ENCODE measurements around the gene MRPS7. TPM values are rescaled to one million over a fixed set of nuclear protein-coding genes. Genes with fewer than 3 reads are reported as not detected.

MRPS7 gene
- total RNA-seq, 1 experiment from 2014 or later: 125 TPM

DNA sequence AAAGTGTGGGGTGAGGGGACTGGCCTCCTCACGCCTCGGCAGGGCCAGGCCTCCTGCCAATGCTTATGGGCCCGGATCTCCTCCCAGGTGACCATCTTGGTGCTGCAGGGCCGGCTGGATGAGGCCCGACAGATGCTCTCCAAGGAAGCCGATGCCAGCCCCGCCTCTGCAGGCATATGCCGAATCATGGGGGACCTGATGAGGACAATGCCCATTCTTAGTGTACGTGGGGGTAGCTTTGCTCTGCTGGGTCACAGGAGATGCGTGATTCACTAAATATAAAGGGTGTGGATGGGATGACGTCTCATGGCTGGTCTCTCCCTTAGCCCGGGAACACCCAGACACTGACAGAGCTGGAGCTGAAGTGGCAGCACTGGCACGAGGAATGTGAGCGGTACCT, 36.7 kb upstream of the MRPS7 start:
- Mint-ChIP-seq H3K27me3 (ENCODE audit: insufficient read depth, unreplicated experiment) (no peaks in the 10 kb centered on the region), H3K4me3 (ENCODE audit: unreplicated experiment) (no peak overlapping the region), H3K36me3 (ENCODE audit: insufficient read depth, unreplicated experiment) (peaks cover 80% of the 10 kb centered on the region), H3K9me3 (ENCODE audit: unreplicated experiment) (no peaks in the 10 kb centered on the region), H3K4me1 (ENCODE audit: low read depth, unreplicated experiment) (no peaks in the 10 kb centered on the region), H3K27ac (ENCODE audit: unreplicated experiment) (no peak overlapping the region)
- ChIA-PET CTCF (no interaction called here), POLR2A (interaction anchor here (0.6 kb wide), 1 partner anchor 235 kb away, joined by 4 read pairs; no protein-coding TSS in a partner anchor)
- TF ChIP-seq, protein P1, sequence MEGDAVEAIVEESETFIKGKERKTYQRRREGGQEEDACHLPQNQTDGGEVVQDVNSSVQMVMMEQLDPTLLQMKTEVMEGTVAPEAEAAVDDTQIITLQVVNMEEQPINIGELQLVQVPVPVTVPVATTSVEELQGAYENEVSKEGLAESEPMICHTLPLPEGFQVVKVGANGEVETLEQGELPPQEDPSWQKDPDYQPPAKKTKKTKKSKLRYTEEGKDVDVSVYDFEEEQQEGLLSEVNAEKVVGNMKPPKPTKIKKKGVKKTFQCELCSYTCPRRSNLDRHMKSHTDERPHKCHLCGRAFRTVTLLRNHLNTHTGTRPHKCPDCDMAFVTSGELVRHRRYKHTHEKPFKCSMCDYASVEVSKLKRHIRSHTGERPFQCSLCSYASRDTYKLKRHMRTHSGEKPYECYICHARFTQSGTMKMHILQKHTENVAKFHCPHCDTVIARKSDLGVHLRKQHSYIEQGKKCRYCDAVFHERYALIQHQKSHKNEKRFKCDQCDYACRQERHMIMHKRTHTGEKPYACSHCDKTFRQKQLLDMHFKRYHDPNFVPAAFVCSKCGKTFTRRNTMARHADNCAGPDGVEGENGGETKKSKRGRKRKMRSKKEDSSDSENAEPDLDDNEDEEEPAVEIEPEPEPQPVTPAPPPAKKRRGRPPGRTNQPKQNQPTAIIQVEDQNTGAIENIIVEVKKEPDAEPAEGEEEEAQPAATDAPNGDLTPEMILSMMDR (IDR thresholded peaks at IDR 0.05; ENCODE audit: insufficient read depth in 1 of 2, low read depth in 1 of 2, low read length in 1 of 2, severe bottlenecking in 1 of 2, unreplicated experiment in 1 of 2): no peak
- no TSS peak for BruUV-seq (replicated peaks)
- H3K4me3 ChIP-seq (ENCODE audit: low read depth, low read length): no peak overlapping the region
- no peaks in the 10 kb centered on the region for H3K4me1 ChIP-seq
- DNase-seq: no peak
- no peaks in the 10 kb centered on the region for H3K27me3 ChIP-seq (replicated peaks; ENCODE audit: control insufficient read depth, insufficient read depth, low read length)
- H3K36me3 ChIP-seq (ENCODE audit: control insufficient read depth, insufficient read depth, low read length): peaks cover 2% of the 10 kb centered on the region; the same call in 1 of the 2 replicates
- no peaks in the 10 kb centered on the region for H3K9me3 ChIP-seq
- intact Hi-C loops (cut with micrococcal nuclease; ENCODE audit: unreplicated experiment): no loop called here

DNA sequence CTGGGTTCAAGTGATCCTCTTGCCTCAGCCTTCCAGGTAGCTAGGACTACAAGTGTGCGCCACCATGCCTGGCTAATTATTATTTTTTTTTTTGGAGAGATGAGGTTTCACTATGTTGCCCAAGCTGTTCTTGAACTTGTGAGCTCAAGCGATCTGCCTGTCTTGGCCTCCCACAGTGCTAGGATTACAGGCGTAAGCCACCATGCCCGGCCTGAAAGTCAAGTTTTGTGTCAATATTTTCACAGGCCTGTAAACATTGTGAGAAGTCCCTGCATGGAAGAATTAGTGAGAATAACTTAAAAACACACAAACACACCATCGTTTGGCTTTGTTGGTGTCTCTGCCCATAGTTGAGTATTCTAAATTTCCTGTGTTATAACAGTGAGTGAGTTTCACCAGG, 34.0 kb upstream of the MRPS7 start:
- TF ChIP-seq, protein P1 (IDR thresholded peaks at IDR 0.05; ENCODE audit: insufficient read depth in 1 of 2, low read depth in 1 of 2, low read length in 1 of 2, severe bottlenecking in 1 of 2, unreplicated experiment in 1 of 2): no peak
- Histone ChIP-seq H3K4me1 (no peaks in the 10 kb centered on the region), H3K36me3 (ENCODE audit: control insufficient read depth, insufficient read depth, low read length) (peaks cover 5% of the 10 kb centered on the region), H3K9me3 (no peaks in the 10 kb centered on the region), H3K27me3 (replicated peaks; ENCODE audit: control insufficient read depth, insufficient read depth, low read length) (no peaks in the 10 kb centered on the region), H3K4me3 (ENCODE audit: low read depth, low read length) (no peak overlapping the region)
- Mint-ChIP-seq H3K27me3 (ENCODE audit: insufficient read depth, unreplicated experiment) (no peaks in the 10 kb centered on the region), H3K9me3 (ENCODE audit: unreplicated experiment) (no peaks in the 10 kb centered on the region), H3K27ac (ENCODE audit: unreplicated experiment) (no peak overlapping the region), H3K4me1 (ENCODE audit: low read depth, unreplicated experiment) (no peaks in the 10 kb centered on the region), H3K36me3 (ENCODE audit: insufficient read depth, unreplicated experiment) (peaks cover 80% of the 10 kb centered on the region), H3K4me3 (ENCODE audit: unreplicated experiment) (no peak overlapping the region)
- no TSS peak for BruUV-seq (replicated peaks)
- CTCF ChIA-PET: interaction anchor here (0.6 kb wide), 1 partner anchor 12 kb away, joined by 3 read pairs; no protein-coding TSS in a partner anchor
- intact Hi-C loops (cut with micrococcal nuclease; ENCODE audit: unreplicated experiment): no loop called here
- DNase-seq: no peak
- POLR2A ChIA-PET: no interaction called here

DNA sequence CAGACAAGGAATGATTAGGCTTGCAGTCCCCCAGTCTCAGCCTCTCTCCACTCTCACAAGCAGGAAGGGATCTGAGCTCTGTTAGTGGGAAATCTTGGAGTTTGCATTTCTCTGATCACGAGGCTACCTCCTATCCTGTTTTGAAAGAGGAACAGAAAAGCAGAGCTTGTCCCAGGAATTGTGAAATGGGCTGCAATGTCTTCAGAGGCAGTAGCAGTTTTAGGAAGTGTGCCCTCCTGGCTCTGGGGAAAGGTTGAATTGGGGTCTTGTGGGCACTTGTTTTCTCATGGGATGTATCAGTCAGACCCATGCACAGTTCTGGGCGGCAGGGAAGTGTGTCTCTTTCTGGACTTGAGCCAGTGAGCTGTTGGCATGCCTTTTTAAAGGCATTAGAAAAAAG, 33.4 kb upstream of the MRPS7 start:
- DNase-seq: no peak
- H3K4me3 Mint-ChIP-seq (ENCODE audit: unreplicated experiment): no peak overlapping the region
- Histone ChIP-seq H3K4me3 (ENCODE audit: low read depth, low read length) (no peak overlapping the region), H3K4me1 (no peaks in the 10 kb centered on the region), H3K9me3 (no peaks in the 10 kb centered on the region), H3K36me3 (ENCODE audit: control insufficient read depth, insufficient read depth, low read length) (peaks cover 5% of the 10 kb centered on the region), H3K27me3 (replicated peaks; ENCODE audit: control insufficient read depth, insufficient read depth, low read length) (no peaks in the 10 kb centered on the region)
- ChIA-PET CTCF (interaction anchor here (0.6 kb wide), 1 partner anchor 11 kb away, joined by 3 read pairs; no protein-coding TSS in a partner anchor), POLR2A (no interaction called here)
- no peaks in the 10 kb centered on the region for H3K9me3 Mint-ChIP-seq (ENCODE audit: unreplicated experiment)
- no peaks in the 10 kb centered on the region for H3K4me1 Mint-ChIP-seq (ENCODE audit: low read depth, unreplicated experiment)
- no peak overlapping the region for H3K27ac Mint-ChIP-seq (ENCODE audit: unreplicated experiment)
- BruUV-seq (replicated peaks): TSS peak; percentile 16
- TF ChIP-seq, protein P1 (IDR thresholded peaks at IDR 0.05; ENCODE audit: insufficient read depth in 1 of 2, low read depth in 1 of 2, low read length in 1 of 2, severe bottlenecking in 1 of 2, unreplicated experiment in 1 of 2): no peak
- no peaks in the 10 kb centered on the region for H3K27me3 Mint-ChIP-seq (ENCODE audit: insufficient read depth, unreplicated experiment)
- intact Hi-C loops (cut with micrococcal nuclease; ENCODE audit: unreplicated experiment): no loop called here
- peaks cover 79% of the 10 kb centered on the region for H3K36me3 Mint-ChIP-seq (ENCODE audit: insufficient read depth, unreplicated experiment)
